Stimulated activated CD8-positive, alpha-beta memory T cell treated with anti-CD3 and anti-CD28 coated beads, Interleukin-15, amount 100 ng/mL, for 48 hours (primary cell): ENCODE measurements around the gene FSTL5.

ENCODE experiments used
- DNase-seq, 2 donors: peaks; one replicate each; pipeline ENCODE4 v3.0.0-alpha.2; 2020; ENCODE audit warnings: low read depth in 2 of 2

Gene FSTL5

GRCh38 chr4:161714022-161714751, 449.6 kb downstream of the FSTL5 start:
- DNase-seq = no peak

GRCh38 chr4:161704653-161705052, 459.1 kb downstream of the FSTL5 start:
- DNase-seq = no peak

DNA sequence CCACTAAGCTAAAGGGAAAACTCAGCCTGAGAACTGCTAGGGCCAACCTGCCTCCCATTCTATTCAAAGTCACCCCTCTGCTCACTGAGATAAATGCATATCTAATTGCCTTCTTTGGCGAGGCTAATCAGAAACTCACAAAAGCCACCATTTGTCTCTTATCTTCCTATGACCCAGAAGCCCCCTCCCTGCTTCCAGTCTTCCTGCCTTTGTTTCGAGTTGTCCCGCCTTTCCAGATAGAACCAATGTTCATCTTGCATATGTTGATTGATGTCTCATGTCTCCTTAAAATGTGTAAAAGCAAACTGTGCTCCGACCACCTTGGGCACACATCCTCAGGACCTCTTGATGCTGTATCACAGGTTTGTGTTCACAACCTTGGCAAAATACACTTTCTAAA, 459.8 kb downstream of the FSTL5 start:
- no peak for DNase-seq

GRCh38 chr4:161702287-161702686, 461.5 kb downstream of the FSTL5 start:
- no peak for DNase-seq

- no peak for DNase-seq
These were observed 466.9 kb downstream of the FSTL5 start for GRCh38 chr4:161696944-161697343.

DNA sequence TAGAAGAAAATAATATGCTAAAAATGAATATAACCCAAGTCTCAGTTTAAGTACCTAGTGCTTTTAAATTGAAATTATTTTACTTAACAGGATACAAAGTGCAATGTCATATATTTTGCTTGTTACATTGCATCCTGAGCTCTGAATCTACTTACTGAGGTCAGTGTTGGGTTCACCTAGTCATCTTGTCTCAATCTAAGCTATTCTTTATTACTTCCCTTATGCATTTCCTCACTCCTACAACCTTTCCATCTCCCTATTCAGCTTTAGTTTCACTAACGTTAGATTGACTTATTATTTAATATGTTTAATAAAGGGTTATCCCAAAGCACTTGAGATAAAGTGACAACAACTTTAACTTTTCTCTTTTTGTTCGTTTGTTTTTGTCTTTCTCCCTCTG, 483.7 kb downstream of the FSTL5 start:
- DNase-seq = no peak

GRCh38 chr4:161664740-161665139, 499.1 kb downstream of the FSTL5 start:
- DNase-seq = no peak

DNA sequence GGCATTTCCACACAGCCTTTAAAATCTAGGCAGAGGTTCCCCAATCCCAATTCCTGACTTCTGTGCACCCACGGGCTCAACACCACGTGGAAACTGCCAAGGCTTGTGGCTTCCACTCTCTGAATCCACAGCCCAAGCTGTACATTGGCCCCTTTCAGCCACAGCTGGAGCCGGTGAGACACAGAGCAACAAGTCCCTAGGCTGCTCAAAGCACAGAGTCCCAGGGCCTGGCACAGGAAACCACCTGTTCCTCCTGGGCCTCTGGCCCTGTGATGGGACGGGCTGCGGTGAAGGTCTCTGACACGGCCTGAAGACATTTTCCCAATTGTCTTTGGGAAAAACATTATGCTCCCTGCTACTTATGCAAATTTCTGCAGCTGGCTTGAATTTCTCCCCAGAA, 500.0 kb downstream of the FSTL5 start:
- no peak for DNase-seq

GRCh38 chr4:161658676-161659075, 505.1 kb downstream of the FSTL5 start:
- DNase-seq = no peak

GRCh38 chr4:161657616-161658015, 506.2 kb downstream of the FSTL5 start:
- DNase-seq = no peak

- DNase-seq = no peak
These were observed 507.2 kb downstream of the FSTL5 start for GRCh38 chr4:161656594-161656993.

DNA sequence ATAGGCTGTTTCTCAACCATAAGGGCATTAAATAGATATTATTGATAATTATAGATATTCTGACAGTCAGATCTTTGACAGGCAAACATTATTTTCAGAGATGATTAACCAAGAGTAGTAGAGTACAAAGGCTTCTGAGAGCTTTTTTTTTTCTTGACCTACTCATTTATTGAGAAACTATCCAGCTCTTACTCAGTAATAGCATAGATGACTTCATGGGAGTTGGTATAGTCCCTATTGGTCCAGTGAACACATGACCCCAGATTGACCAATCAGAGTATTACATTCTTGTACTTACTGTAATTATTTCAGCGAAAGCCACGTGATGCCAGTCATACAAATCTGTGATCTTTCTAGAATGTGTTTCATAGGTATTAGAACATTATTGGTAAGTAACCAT, 508.7 kb downstream of the FSTL5 start:
- no peak for DNase-seq

DNA sequence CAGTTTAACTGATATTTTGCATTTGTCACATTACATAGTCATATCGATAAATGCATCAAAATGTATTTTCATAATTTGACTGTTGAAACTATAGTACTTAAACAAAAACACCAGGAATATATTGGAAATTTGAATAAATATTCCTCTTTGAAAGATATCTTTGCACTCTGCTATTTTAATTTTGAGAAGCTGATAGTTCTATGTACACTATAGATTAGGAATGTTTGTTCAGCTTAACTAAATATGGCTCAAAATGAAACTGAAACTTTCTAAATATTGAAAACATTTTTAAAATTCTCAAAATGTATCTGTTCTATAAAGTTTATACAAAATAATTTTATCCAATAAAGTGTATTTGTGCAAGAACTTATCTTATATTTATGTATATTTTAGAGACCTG, 510.1 kb downstream of the FSTL5 start:
- DNase-seq = no peak

DNA sequence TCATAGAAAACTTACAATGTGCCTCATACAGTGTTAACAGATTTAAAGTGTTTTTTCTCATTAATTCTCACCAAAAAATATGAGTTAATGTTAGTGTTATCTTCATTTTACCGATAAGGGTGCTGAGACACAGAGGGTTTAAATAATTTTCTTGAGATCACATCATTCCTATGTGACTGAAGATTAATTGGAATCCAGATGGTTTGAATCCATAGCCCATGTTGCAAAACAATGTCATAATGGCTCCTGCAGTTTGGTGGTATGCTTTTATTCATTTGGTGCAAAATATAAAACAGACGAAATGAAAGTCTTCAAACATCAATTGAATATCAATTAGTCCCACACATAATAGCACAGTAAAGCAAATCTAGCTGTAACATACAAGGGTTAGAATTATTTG, 512.2 kb downstream of the FSTL5 start:
- DNase-seq = no peak

DNA sequence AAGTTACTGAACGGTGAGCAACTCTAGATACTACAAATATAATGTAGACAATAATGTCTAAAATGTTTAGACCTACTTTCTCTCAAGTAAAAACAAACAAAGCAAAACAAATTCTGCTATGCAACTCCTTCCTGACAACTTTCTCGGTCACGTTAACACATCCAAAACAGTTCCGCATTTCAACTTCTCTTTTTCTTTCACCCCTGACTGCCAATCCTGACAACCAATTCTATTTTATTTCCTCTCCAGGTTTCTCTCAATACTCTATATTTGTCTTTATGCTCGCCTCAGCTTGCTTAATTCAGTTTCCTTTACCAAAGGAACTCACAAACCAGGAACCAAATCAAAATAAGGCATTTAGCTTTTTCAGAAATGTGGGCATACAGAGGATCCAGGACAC, 513.0 kb downstream of the FSTL5 start:
- no peak for DNase-seq

GRCh38 chr4:161647757-161648156, 516.0 kb downstream of the FSTL5 start:
- no peak for DNase-seq

- no peak for DNase-seq
These were observed 521.1 kb downstream of the FSTL5 start for GRCh38 chr4:161642708-161643107.

GRCh38 chr4:161629694-161630441, 533.9 kb downstream of the FSTL5 start:
- no peak for DNase-seq

DNA sequence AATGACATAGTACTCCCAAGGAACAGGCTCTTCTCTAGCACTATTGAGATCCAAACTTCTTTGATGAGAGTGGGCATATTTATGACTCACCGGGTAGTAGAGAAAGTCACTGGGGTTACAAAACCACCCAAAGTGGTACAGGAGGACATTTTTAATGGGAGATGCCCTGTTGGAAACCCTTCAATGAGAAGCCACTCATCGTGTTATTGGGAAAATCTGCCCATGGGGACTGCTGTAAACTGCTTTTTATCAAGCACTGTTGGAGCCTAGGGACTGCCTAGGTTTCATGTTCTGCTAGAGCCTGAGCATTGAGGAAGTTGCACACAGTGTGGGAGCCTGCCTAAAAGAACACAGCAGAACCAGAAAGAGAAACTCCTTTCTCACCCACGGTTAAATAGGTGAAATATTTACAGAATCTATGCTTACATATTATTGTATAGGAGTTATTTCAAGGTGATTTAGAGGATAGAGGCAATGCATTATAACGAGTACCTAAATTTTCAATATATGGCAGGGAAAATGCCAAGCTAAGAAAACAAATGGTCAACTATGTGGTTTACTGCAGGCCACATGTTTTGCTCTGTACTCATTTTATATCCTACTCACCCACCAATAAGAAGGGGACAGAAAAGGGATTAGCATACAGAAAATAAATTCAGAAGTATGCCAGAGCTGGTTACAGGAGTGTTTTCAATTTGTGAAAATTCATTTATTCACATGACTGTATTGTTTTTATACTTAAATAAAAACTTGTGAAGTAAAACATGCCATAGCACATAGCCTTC, 559.1 kb downstream of the FSTL5 start:
- no peak for DNase-seq

- no peak for DNase-seq
These were observed 562.8 kb downstream of the FSTL5 start for GRCh38 chr4:161601011-161601410.

GRCh38 chr4:161595230-161595771, 568.5 kb downstream of the FSTL5 start:
- no peak for DNase-seq

DNA sequence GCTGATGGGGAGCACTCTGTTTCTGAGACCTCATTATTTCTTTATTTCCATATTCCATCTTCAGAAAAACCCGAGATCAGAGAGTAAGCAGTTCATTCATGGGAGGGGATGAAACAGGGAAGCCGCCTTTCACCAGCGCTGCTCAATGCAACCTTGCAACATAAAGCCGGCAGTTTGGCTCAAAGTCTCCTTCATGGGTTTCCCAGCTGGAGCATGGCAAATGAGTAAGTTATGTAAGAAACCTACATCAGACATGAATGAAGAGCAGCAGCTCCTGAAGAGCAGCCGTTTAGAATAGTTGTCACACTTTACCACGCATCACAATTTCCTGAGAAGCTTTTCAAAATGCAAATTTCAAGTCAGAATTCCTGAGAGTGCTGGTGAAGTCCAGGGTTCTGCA, 578.8 kb downstream of the FSTL5 start:
- no peak for DNase-seq
